GM06990 (cell line): ENCODE measurements around the gene DPPA3.
"Not testable (repeated sequence)": the region's sequence is repeated elsewhere in the genome, so short reads cannot be mapped to it uniquely, and the experiment has no call there.

Experiments used
- DNase-seq: peaks from one replicate; pipeline ENCODE4 v3.0.0-alpha.2; 2011; ENCODE audit not compliant: insufficient read length; ENCODE audit errors: extremely low read depth
- H3K27me3 ChIP-seq: replicated peaks from 2 replicates; pipeline ENCODE4 v1.6.0; 2011; ENCODE audit warnings: low read length; ENCODE audit not compliant: control insufficient read depth, insufficient read depth
- H3K36me3 ChIP-seq: 2 replicates; pipeline ENCODE4 v1.5.1; 2011; ENCODE audit warnings: low read length; ENCODE audit not compliant: control insufficient read depth, insufficient read depth
- H3K4me3 ChIP-seq: replicated peaks from 2 replicates; pipeline ENCODE4 v1.5.1; 2011; ENCODE audit warnings: low read depth, mild to moderate bottlenecking, control low read depth, low read length
- TF ChIP-seq, protein P1 (sequence below): IDR thresholded peaks from 2 replicates; pipeline ENCODE4 v1.5.1; 2011; ENCODE audit warnings: low read length, control low read depth, mild to moderate bottlenecking, inconsistent platforms; ENCODE audit not compliant: insufficient read depth, poor library complexity, severe bottlenecking

Gene DPPA3

DNA sequence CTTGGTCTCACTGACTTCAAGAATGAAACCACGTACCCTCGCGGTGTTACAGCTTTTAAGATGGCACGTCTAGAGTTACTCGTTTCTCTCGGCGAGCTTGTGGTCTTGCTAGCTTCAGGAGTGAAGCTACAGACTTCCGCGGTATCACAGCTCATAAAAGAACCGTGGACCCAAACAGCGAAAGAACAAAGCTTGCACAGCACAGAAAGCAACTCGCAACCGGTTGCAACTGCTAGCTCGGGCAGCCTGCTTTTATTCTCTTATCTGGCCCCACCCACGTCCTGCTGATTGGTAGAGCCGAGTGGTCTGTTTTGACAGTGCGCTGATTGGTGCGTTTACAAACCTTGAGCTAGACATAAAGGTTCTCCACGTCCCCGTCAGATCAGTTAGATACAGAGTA is 40.2 kb downstream of the DPPA3 start:
- Histone ChIP-seq H3K27me3 (no peaks in the 10 kb centered on the region; the same call in 1 of the 2 replicates), H3K36me3 (no peaks in the 10 kb centered on the region), H3K4me3 (no peak overlapping the region)
- DNase-seq: no peak
- TF ChIP-seq, protein P1, sequence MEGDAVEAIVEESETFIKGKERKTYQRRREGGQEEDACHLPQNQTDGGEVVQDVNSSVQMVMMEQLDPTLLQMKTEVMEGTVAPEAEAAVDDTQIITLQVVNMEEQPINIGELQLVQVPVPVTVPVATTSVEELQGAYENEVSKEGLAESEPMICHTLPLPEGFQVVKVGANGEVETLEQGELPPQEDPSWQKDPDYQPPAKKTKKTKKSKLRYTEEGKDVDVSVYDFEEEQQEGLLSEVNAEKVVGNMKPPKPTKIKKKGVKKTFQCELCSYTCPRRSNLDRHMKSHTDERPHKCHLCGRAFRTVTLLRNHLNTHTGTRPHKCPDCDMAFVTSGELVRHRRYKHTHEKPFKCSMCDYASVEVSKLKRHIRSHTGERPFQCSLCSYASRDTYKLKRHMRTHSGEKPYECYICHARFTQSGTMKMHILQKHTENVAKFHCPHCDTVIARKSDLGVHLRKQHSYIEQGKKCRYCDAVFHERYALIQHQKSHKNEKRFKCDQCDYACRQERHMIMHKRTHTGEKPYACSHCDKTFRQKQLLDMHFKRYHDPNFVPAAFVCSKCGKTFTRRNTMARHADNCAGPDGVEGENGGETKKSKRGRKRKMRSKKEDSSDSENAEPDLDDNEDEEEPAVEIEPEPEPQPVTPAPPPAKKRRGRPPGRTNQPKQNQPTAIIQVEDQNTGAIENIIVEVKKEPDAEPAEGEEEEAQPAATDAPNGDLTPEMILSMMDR: no peak

DNA sequence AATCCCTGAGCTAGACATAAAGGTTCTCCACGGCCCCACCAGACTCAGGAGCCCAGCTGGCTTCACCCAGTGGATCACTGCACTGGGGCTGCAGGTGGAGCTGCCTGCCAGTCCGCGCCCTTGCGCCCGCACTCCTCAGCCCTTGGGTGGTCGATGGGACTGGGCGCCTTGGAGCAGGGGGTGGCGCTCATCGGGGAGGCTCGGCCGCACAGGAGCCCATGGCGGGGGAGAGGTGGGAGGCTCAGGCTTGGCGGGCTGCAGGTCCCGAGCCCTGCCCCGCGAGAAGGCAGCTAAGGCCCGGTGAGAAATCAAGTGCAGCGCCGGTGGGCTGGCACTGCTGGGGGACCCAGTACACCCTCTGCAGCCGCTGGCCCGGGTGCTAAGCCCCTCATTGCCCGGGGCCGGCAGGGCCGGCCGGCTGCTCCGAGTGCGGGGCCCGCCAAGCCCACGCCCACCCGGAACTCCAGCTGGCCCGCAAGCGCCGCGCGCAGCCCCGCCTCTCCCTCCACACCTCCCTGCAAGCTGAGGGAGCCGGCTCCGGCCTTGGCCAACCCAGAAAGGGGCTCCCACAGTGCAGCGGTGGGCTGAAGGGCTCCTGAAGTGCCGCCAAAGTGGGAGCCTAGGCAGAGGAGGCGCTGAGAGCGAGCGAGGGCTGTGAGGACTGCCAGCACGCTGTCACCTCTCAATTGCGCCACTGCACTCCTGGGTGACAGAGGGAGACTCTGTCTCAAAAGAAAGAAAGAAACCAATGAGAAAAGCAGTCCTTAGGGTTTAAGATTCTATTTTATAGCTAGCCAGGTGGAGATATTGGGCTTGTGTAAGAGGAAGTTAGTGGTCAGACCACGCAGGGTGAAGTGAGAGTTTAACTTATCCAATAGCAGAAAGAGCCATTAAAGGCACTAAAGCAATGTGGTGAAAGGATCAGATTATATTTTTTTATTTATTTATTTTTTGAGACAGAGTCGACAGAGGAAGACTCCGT is 41.0 kb downstream of the DPPA3 start:
- DNase-seq, H3K4me3 ChIP-seq, H3K36me3 ChIP-seq, H3K27me3 ChIP-seq: not testable (repeated sequence)

DNA sequence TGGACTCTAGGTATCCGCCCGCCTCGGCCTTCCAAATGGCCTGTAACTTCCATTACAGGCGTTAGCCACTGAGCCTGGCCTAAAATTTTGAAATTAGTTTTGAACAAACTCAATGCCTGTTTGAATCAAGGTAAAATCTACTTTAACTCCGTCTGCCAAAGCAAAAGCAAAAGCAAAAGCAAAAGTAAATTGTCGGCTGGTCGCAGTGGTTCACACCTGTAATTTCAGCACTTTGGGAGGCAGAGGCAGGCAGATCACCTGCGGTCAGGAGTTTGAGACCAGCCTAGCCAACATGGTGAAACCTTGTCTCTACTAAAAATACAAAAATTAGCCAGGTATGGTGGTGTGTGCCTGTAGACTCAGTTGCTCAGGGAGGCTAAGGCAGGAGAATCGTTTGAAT is 44.4 kb downstream of the DPPA3 start:
- not testable (repeated sequence) for DNase-seq, H3K36me3 ChIP-seq, H3K4me3 ChIP-seq, H3K27me3 ChIP-seq

DNA sequence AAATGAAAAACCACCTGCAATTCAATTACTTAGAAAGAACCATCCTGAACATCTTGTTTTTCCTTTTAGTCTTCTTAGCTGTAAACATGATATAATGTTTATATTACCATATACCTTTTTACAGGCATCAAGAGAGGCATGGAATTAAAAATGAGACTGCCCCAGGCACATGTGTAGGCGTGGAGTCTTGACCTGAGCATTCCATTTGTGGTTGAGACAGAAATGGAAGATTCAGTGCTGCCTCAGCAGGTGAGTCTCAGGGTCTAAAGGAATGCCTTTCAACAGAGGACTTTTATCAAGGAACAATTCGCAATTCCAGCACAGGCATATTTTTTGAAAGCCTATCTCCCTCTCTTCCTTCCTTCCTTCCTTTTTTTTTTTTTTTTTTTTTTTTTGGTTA is 45.8 kb downstream of the DPPA3 start:
- TF ChIP-seq, protein P1: no peak
- H3K4me3 ChIP-seq: no peak overlapping the region
- H3K27me3 ChIP-seq: no peaks in the 10 kb centered on the region
- no peak for DNase-seq
- H3K36me3 ChIP-seq: no peaks in the 10 kb centered on the region

DNA sequence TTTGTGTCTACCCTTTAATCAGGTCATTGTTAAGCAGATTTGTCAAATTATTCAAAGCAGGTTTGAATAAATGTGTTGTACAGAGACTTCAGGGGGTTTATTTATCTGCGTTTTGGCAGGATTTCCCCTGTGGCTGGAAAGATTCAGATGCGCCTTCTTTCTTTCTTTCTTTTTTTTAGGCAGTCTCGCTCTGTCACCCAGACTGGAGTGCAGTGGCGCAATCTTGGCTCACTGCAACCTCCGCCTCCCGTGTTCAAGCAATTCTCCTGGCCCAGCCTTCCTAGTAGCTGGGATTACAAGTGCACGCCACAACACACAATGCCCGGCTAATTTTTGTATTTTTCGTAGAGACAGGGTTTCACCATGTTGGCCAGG is 47.5 kb downstream of the DPPA3 start:
- no peaks in the 10 kb centered on the region for H3K27me3 ChIP-seq
- no peak overlapping the region for H3K4me3 ChIP-seq
- no peak for DNase-seq
- TF ChIP-seq, protein P1: no peak
- H3K36me3 ChIP-seq: no peaks in the 10 kb centered on the region
